PFSK-1 (cell line): ENCODE results near the gene GFM1.

Experiments
- FOXP2 ChIP-seq: optimal IDR thresholded peaks from 2 replicates; pipeline ENCODE3; 2011; ENCODE audit warnings: borderline replicate concordance, control low read depth, inconsistent platforms; ENCODE audit not compliant: insufficient read depth; ENCODE audit errors: extremely low read length, extremely low read depth
- POLR2AphosphoS5 ChIP-seq: IDR thresholded peaks from 2 replicates; pipeline ENCODE4 v1.6.1; 2012; ENCODE audit warnings: low read depth, mild to moderate bottlenecking, control low read depth, low read length, moderate library complexity
- SIN3A ChIP-seq: IDR thresholded peaks from 2 replicates; pipeline ENCODE4 v1.6.1; 2012; ENCODE audit warnings: mild to moderate bottlenecking, low read length, moderate library complexity, borderline replicate concordance; ENCODE audit not compliant: insufficient read depth
- TAF1 ChIP-seq: IDR thresholded peaks from 2 replicates; pipeline ENCODE4 v1.6.1; 2012; ENCODE audit warnings: low read length, control low read depth, borderline replicate concordance; ENCODE audit not compliant: insufficient read depth

DNA sequence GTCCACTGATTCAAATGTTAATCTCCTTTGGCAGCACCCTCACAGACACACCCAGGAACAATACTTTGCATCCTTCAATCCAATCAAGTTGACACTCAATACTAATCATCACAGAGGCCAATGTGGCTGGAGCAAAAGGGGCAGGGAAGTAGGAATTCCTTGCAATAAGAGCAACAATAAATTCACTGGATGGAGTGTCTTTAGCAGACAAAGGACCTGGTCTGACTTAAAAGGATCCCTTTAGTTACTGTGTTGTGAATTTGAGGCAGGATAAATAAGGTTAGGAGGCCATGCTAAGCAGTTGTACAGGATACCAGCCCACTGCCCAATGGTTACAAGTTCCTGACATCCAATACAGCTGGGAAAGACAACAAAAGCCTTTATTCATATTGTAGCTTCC lies 12.3 kb upstream of the GFM1 start:
- TF ChIP-seq TAF1 (no peak), POLR2AphosphoS5 (no peak), SIN3A (no peak), FOXP2 (no peak)
